HG03469 (cell line): Measurements from ENCODE around the gene NAGA.
"Not testable (repeated sequence)": the region's sequence is repeated elsewhere in the genome, so short reads cannot be mapped to it uniquely, and the experiment has no call there.

Experiments
- ATAC-seq: cut with Tn5 transposase; IDR thresholded peaks from one replicate; pipeline ENCODE4 v1.9.1; 2021; ENCODE audit warnings: mild to moderate bottlenecking, moderate library complexity, moderate number of reproducible peaks; ENCODE audit not compliant: unreplicated experiment

The NAGA gene

GRCh38 chr22:42070517-42071422 lies at the start of gene NAGA:
Gene NAGA (minus strand): TSS chr22:42070812. CDS start chr22:42070297, 515 bp downstream.
- ATAC-seq: peak; percentile 81

GRCh38 chr22:42116848-42117424 lies 46.3 kb upstream of the NAGA start:
- ATAC-seq: no peak

- not testable (repeated sequence) for ATAC-seq
These were observed 44.8 kb upstream of the NAGA start for GRCh38 chr22:42115420-42115830.

- no peak for ATAC-seq
These were observed 44.1 kb upstream of the NAGA start for GRCh38 chr22:42114721-42115120.

- ATAC-seq: not testable (repeated sequence)
These were observed 42.2 kb upstream of the NAGA start for GRCh38 chr22:42112793-42113192.

GRCh38 chr22:42111798-42112197 lies 41.2 kb upstream of the NAGA start:
- no peak for ATAC-seq

GRCh38 chr22:42108848-42109247 lies 38.2 kb upstream of the NAGA start:
- ATAC-seq: no peak

GRCh38 chr22:42104332-42104860 lies 33.8 kb upstream of the NAGA start:
- ATAC-seq: not testable (repeated sequence)

- ATAC-seq: no peak
These were observed 30.6 kb upstream of the NAGA start for GRCh38 chr22:42101199-42101598.

- no peak for ATAC-seq
These were observed 20.8 kb upstream of the NAGA start for GRCh38 chr22:42091455-42091782.

- ATAC-seq: peak; percentile 83
These were observed 20.2 kb upstream of the NAGA start, which contains the start of gene NDUFA6 for GRCh38 chr22:42090596-42091454. Gene NDUFA6 (minus strand): TSS chr22:42090772. CDS start chr22:42090744, 28 bp downstream.

- ATAC-seq: no peak
These were observed 15.4 kb upstream of the NAGA start for GRCh38 chr22:42086051-42086450.

- no peak for ATAC-seq
These were observed 14.3 kb upstream of the NAGA start for GRCh38 chr22:42084874-42085273.

- ATAC-seq: no peak
These were observed 12.5 kb upstream of the NAGA start for GRCh38 chr22:42083119-42083518.

- no peak for ATAC-seq
These were observed 9.7 kb upstream of the NAGA start for GRCh38 chr22:42080287-42080686.

GRCh38 chr22:42079319-42080251 lies 9.0 kb upstream of the NAGA start, which contains the start of gene SMDT1:
Gene SMDT1 (plus strand): TSS chr22:42079700. CDS start chr22:42079769, 69 bp downstream.
- peak; percentile 63 for ATAC-seq

GRCh38 chr22:42078469-42079318 lies 8.1 kb upstream of the NAGA start:
- ATAC-seq: no peak

- no peak for ATAC-seq
These were observed 7.0 kb upstream of the NAGA start for GRCh38 chr22:42077486-42078125.
